IPS-18c (cell line): ENCODE data around the gene TIAM1.

ENCODE experiments used
- H3K4me3 ChIP-seq: 2 replicates; pipeline ENCODE4 v1.7.0; 2013; ENCODE audit warnings: low read depth, mild to moderate bottlenecking, low read length, moderate library complexity; ENCODE audit not compliant: insufficient read depth
- H3K9me3 ChIP-seq: one replicate; pipeline ENCODE4 v1.6.1; 2013; ENCODE audit warnings: mild to moderate bottlenecking, low read length, moderate library complexity; ENCODE audit not compliant: control insufficient read depth, insufficient read depth

TIAM1 gene

DNA sequence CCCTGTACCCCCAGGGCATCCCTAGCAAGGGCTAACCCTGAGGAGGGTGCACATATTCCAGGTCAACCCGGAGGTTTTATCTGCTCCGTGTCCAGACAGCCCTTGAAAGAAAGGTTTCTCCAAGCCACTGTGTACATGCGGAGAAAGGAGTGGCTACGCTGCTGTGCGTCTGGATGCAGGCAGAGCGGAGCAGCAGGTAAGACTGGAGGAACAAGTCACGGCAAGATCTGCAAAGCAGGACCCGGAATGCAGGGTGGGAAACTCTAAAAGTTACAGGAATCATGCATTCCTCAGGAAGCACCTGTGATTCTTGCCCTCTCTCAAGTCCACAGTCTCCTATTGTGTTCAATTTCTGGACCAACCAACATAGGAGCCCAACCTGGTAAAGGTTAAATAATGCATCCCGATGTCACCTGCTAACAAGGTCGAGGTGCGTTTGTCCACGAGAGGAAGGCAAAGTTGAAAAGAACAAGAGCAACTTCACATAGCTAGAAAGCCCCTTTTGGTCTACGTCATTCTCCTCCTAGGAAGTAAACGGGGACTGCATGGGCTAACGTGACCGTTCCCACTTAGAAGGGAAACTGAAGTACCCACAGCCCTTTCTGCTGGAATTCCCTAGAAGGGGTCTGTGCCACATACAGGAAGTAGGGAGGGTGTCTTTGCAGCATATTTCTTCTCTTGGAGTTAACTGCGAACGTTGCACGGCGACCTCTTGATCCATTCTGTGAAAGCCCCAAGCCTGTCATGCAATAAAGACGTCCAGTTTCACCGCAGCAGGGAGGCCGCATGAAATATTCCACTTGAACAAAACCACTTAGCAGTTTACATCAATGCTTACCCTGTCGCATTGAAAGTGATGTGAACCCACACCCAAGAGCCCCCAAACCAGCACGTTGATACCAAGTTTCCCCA, 5.8 kb downstream of the TIAM1 start:
- Histone ChIP-seq H3K4me3 (no peak overlapping the region), H3K9me3 (no peaks in the 10 kb centered on the region)

GRCh38 chr21:31337086-31337485, 7.0 kb downstream of the TIAM1 start:
- no peaks in the 10 kb centered on the region for H3K9me3 ChIP-seq
- H3K4me3 ChIP-seq, result no peak overlapping the region

DNA sequence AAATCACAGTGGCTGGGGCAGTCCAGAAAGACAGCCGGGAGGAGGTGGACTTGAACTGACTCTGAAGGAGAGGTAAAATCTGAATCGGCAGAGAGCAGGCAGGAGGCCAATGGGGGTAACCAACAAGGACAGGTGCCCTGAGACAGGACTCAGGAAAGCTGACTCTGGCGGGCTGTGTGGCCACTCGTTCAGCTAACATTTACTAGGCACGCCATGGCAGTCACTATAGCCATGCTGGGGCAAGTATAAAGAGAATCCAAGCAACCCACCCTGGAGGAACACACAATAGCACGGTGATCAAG, 7.4 kb downstream of the TIAM1 start:
- Histone ChIP-seq H3K4me3 (no peak overlapping the region), H3K9me3 (no peaks in the 10 kb centered on the region)

- Histone ChIP-seq H3K4me3 (no peak overlapping the region), H3K9me3 (no peaks in the 10 kb centered on the region)
Observed at GRCh38 chr21:31335957-31336738, 7.9 kb downstream of the TIAM1 start.

GRCh38 chr21:31334648-31335121, 9.4 kb downstream of the TIAM1 start:
- Histone ChIP-seq H3K4me3 (no peak overlapping the region), H3K9me3 (no peaks in the 10 kb centered on the region)

DNA sequence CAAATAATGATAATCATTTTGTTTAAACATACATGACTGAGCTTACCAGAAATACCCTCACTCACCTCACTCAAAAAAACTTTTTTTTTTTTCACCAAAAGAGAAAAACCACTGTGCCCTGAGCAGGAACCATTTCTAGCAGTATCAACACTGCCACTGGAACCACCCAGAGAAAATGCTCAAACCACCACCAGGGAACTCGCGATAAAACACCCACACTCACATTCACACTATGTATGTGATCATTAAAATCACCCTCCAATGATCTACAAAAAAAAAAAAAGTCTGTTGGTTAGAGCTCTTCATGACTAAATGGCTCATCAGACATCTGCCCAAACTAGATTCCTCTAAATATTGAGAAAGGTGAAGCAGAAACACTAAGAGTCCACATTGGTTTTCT, 11.5 kb downstream of the TIAM1 start:
- Histone ChIP-seq H3K9me3 (no peaks in the 10 kb centered on the region), H3K4me3 (no peak overlapping the region)

DNA sequence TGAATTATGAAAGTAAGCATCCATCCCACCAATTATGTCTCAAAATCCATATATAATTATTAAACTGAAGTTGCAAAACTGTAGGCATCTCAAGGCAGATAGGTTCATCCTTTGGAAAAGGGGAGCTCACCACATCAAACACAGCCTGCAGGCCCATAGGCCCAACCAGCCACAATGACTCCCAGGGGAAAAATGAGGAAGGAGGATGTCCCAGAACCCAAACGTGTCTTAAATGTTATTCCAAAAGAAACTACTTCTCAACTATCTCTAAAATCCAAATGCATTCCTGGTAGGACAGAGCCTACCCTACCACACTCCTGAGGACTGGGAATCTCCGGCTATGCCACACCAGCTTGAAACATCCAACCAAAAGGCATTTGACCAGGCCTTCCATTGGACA, 12.8 kb downstream of the TIAM1 start:
- Histone ChIP-seq H3K9me3 (peaks cover 2% of the 10 kb centered on the region), H3K4me3 (no peak overlapping the region)

- Histone ChIP-seq H3K4me3 (no peak overlapping the region), H3K9me3 (peaks cover 2% of the 10 kb centered on the region)
Observed at GRCh38 chr21:31330144-31330483, 13.9 kb downstream of the TIAM1 start.

- H3K4me3 ChIP-seq, result no peak overlapping the region
- peaks cover 2% of the 10 kb centered on the region for H3K9me3 ChIP-seq
Observed at GRCh38 chr21:31329456-31330143, 14.5 kb downstream of the TIAM1 start.

DNA sequence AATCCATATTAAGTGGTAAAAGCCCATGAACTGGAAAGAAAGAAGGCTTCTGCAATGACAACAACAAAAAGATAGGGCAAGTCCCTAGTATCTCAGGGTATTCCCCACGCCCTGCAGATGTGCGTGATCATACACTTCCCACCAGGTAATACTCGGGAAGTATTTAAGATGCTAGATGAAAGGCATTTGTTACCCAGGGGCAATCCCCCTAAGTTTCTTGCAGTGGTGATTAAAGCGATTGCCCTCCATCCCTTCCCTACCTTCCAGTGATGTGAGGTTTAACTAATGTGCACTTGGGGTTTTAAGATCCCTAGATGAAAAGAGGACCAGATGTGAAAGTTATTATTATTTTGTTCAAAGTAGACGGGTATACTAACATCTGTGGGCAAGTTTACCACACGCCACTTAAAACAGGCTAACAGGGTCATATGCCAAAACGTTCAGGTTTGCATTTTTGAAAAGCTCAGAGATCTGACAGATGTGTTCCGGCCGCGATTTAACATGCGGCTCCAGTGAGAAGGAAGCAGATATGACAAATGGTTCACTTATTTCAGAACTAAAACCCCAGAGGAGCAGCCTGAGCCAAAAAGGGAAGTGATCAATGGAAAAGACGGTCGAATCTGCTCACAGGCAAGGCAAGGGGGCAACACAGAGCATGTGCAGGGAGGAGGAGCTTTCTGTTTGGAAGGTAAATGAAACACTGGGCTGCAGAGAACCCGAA, 17.4 kb downstream of the TIAM1 start:
- Histone ChIP-seq H3K4me3 (no peak overlapping the region), H3K9me3 (peaks cover 2% of the 10 kb centered on the region)

GRCh38 chr21:31318971-31319370, 25.1 kb downstream of the TIAM1 start:
- Histone ChIP-seq H3K4me3 (no peak overlapping the region), H3K9me3 (no peaks in the 10 kb centered on the region)

DNA sequence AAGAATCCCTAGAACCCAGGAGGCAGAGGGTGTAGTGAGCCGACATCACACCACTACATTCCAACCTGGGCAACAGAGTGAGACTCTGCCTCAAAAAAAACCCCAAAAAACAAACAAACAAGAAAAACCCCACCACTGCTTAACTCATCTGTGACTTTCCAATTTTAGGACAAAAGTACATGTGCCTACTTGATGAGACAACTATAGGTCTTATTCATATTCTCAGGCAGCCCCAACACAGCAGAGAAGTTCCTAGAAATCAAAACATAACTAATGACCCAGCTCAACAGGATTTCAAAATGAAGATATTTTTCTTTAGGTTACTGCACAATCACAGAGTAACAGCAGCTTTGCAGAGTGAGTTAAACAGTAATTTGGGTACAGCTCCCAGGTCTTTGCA, 26.4 kb downstream of the TIAM1 start:
- Histone ChIP-seq H3K9me3 (no peaks in the 10 kb centered on the region), H3K4me3 (no peak overlapping the region)

DNA sequence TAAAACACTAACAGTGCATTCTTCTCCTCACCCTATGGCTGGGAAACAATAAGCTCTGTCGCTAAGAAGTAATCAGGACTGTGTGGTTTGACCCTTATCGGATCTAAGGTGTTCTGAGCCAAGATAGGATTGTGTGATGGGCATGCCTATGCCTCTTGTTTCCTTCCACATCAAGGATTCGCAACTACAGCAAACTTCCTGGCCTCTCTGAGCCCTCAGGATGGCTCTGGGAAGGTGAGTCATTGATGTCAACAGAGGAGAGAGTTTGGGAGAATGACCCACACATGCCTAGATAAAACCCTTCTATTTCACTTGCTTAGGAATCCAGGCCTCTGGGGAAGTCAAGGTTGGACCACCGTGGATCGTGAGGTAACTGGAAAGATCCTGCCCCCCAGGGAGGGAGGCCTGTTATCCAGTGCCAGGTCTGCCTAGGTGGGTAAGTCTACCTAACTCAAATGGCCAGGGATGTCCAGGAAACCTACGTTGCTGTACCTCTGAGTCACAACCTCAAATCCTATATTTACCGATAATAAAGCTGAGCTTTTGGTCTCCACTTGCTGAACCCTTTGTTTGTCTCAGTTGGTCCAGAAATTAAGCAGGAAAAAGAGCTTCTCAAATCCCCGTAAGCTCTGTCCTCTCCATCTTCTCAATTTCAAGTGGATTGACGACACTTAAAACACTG, 27.4 kb downstream of the TIAM1 start:
- no peaks in the 10 kb centered on the region for H3K9me3 ChIP-seq
- no peak overlapping the region for H3K4me3 ChIP-seq

DNA sequence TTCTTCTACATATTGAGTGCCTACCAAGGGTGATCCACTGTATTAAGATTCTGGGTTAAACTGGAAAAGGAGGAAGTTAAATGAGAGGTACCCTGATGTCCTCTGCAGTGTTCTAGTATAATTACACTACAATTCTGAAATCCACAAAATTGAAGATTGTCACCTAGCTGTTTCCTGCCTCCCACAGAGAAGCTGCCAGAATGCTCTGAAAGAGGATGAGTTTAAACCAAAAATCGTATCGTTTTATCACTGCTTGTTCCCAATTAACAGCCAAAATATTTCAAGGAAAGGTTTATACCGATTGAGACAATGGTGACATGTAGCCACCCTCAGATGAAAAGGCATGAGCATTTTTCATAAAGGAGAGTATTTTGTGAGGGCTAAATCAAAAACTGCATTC, 28.0 kb downstream of the TIAM1 start:
- no peak overlapping the region for H3K4me3 ChIP-seq
- no peaks in the 10 kb centered on the region for H3K9me3 ChIP-seq

DNA sequence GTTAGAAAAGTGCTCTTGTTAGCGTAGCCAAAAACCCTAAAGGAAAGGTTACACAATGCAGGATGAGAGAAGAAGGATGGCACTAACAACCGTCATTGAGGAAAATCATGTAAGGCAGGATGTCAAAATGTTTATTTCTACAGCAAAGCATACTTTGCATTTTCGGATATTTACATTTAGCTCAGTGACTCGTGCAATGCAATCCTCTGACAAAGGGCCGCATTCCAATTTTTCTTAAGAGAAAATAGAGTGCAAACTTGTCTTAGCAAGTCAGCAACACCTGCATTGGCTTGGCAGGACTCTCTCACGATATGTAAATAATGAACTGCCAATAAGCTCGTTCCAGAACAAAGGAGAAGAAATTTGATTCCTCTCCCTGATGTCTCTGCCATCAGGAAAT, 33.3 kb downstream of the TIAM1 start:
- Histone ChIP-seq H3K4me3 (no peak overlapping the region), H3K9me3 (no peaks in the 10 kb centered on the region)

GRCh38 chr21:31308584-31308983, 35.5 kb downstream of the TIAM1 start:
- Histone ChIP-seq H3K4me3 (no peak overlapping the region), H3K9me3 (no peaks in the 10 kb centered on the region)

DNA sequence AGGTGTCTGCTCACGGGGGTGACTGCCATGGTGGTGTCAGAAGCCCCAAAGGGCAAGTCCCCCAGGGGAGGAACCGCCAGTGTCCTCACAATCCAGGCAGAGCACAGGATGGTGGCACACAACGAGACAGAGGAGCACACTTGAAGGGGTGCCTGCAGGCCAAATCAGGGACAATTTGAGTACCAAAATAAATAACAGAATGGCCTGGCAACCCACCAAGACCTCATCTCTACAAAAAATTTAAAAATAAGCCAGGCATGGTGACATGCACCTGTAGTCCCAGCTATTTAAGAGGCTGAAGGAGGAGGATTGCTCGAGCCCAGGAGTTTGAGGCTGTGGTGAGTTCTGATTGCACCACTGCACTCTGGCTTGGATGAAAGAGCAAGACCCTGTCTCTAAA, 38.2 kb downstream of the TIAM1 start:
- no peaks in the 10 kb centered on the region for H3K9me3 ChIP-seq
- no peak overlapping the region for H3K4me3 ChIP-seq
